ENCODE results near the gene SVBP.

SVBP gene

DNA sequence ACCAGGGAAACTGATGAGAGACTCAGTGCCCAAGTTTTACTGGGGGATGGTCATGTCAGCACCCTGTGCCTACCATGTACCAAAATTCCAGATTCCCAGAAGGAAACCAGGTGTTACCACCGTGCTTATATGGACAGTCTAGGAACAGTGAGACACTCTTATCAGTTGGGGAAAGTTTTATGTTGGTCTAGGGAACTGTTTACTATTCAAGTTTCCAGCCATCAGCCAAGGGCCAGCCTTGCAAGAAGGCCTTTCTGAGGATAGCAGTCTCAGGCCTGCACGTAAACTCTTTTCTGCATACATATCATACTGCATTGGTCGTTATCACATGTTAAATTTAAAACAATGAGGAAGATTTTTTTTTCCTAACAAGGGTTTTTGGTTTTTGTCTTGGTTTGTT, 19.8 kb downstream of the SVBP start:
- POLR2A ChIA-PET, result interaction anchor here (1.0 kb wide), 1 partner anchor 49 kb away, joined by 4 read pairs; the partner anchor contains the start of gene ZNF691
- Histone ChIP-seq H3K9me3 (ENCODE audit: control insufficient read depth, insufficient read depth, low read depth, low read length) (no peaks in the 10 kb centered on the region), H3K27ac (ENCODE audit: extremely low read depth, low read depth, low read length) (no peak overlapping the region), H3K36me3 (ENCODE audit: control insufficient read depth in 2 of 2, insufficient read depth in 1 of 2, low read length in 2 of 2) (no peaks in the 10 kb centered on the region), H3K4me1 (ENCODE audit: control insufficient read depth, insufficient read depth, low read length) (no peaks in the 10 kb centered on the region), H3K4me3 (ENCODE audit: low read depth, low read length) (no peak overlapping the region)
- TF ChIP-seq OVOL3 (tag by site-specific recombination; IDR thresholded peaks at IDR 0.05) (no peak), ZEB2 (tag by site-specific recombination; IDR thresholded peaks at IDR 0.05) (no peak), PBX3 (CRISPR knock-in tag; IDR thresholded peaks at IDR 0.05) (no peak), ZNF610 (tag by site-specific recombination; IDR thresholded peaks at IDR 0.05; ENCODE audit: borderline replicate concordance) (no peak), ZNF184 (tag by site-specific recombination; IDR thresholded peaks at IDR 0.05) (no peak), ZNF830 (tag by site-specific recombination; IDR thresholded peaks at IDR 0.05; ENCODE audit: low read depth) (no peak), ZNF629 (tag by site-specific recombination; IDR thresholded peaks at IDR 0.05) (no peak), ZNF175 (tag by site-specific recombination; IDR thresholded peaks at IDR 0.05) (no peak), ZNF146 (tag by site-specific recombination; IDR thresholded peaks at IDR 0.05) (no peak), ZNF624 (tag by site-specific recombination; IDR thresholded peaks at IDR 0.05) (no peak), ZNF580 (tag by site-specific recombination; IDR thresholded peaks at IDR 0.05) (no peak)
- TF ChIP-seq, protein P1, sequence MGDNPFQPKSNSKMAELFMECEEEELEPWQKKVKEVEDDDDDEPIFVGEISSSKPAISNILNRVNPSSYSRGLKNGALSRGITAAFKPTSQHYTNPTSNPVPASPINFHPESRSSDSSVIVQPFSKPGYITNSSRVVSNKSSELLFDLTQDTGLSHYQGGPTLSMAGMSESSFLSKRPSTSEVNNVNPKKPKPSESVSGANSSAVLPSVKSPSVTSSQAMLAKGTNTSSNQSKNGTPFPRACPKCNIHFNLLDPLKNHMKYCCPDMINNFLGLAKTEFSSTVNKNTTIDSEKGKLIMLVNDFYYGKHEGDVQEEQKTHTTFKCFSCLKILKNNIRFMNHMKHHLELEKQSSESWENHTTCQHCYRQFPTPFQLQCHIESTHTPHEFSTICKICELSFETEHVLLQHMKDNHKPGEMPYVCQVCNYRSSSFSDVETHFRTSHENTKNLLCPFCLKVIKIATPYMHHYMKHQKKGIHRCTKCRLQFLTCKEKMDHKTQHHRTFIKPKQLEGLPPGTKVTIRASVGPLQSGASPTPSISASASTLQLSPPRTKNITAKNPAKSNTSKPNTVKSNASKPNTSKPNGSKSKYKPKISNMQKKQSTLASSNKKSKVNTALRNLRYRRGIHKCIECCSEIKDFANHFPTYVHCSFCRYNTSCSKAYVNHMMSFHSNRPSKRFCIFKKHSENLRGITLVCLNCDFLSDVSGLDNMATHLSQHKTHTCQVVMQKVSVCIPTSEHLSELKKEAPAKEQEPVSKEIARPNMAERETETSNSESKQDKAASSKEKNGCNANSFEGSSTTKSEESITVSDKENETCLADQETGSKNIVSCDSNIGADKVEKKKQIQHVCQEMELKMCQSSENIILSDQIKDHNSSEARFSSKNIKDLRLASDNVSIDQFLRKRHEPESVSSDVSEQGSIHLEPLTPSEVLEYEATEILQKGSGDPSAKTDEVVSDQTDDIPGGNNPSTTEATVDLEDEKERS (tag by site-specific recombination; IDR thresholded peaks at IDR 0.05), result no peak
- CTCF ChIA-PET, result no interaction called here

DNA sequence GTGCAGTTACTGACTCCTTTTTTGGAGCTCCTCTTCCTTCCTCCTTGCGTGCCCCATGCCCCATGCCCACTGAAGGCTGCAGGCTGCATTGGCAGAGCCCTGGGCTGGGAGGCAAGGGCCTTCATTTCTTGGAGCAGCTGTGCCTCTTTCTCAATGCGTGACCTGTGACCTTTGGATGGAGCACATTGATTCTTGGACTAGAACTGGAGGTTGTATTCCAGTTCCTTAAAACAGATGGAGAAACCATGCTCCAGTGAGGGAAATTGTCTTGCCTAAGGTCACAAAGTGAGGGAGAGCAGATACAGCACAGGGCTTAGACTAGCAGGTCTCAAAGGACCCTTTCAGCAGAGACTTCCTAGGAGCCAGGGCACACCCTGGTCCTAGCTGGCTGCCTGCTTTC, 23.4 kb downstream of the SVBP start:
- H3K4me3 ChIP-seq (ENCODE audit: low read depth, low read length), result no peak overlapping the region
- no peaks in the 10 kb centered on the region for H3K4me1 ChIP-seq (ENCODE audit: control insufficient read depth, insufficient read depth, low read length)
- no peaks in the 10 kb centered on the region for H3K36me3 ChIP-seq (ENCODE audit: control insufficient read depth in 2 of 2, insufficient read depth in 1 of 2, low read length in 2 of 2)
- no peaks in the 10 kb centered on the region for H3K9me3 ChIP-seq (ENCODE audit: control insufficient read depth, insufficient read depth, low read depth, low read length)
- ChIA-PET CTCF (interaction anchor here (0.6 to 1.6 kb wide), 6 partner anchors 16 to 620 kb away, joined by 3 to 6 read pairs (median 3); no protein-coding TSS in a partner anchor), POLR2A (interaction anchor here (2.5 kb wide), 1 partner anchor 53 kb away, joined by 7 read pairs; the partner anchor contains the start of gene ZNF691)
- no peak for TF ChIP-seq ZNF423 (tag by site-specific recombination; IDR thresholded peaks at IDR 0.05)
- no peak for TF ChIP-seq MYNN (tag by site-specific recombination; IDR thresholded peaks at IDR 0.05; ENCODE audit: borderline replicate concordance)
- no peak for TF ChIP-seq ZNF623 (tag by site-specific recombination; IDR thresholded peaks at IDR 0.05)
- no peak for TF ChIP-seq ZNF510 (tag by site-specific recombination; IDR thresholded peaks at IDR 0.05; ENCODE audit: insufficient replicate concordance)
- TF ChIP-seq MZF1 (tag by site-specific recombination; IDR thresholded peaks at IDR 0.05; ENCODE audit: borderline replicate concordance), result no peak
- TF ChIP-seq ZNF341 (tag by site-specific recombination; IDR thresholded peaks at IDR 0.05; ENCODE audit: low read depth), result no peak
- no peak for TF ChIP-seq ZNF571 (tag by site-specific recombination; IDR thresholded peaks at IDR 0.05)
- TF ChIP-seq BCL6B (tag by site-specific recombination; IDR thresholded peaks at IDR 0.05), result no peak
- no peak for TF ChIP-seq ZFP69B (tag by site-specific recombination; IDR thresholded peaks at IDR 0.05)
- no peak for TF ChIP-seq ZNF354C (tag by site-specific recombination; IDR thresholded peaks at IDR 0.05; ENCODE audit: borderline replicate concordance, low read depth)
- no peak for TF ChIP-seq ZBTB49 (tag by site-specific recombination; IDR thresholded peaks at IDR 0.05; ENCODE audit: low read depth)
- TF ChIP-seq ZNF776 (tag by site-specific recombination; IDR thresholded peaks at IDR 0.05; ENCODE audit: borderline replicate concordance), result no peak
- TF ChIP-seq GLIS2 (tag by site-specific recombination; IDR thresholded peaks at IDR 0.05), result no peak
- no peak for TF ChIP-seq ZNF138 (tag by site-specific recombination; IDR thresholded peaks at IDR 0.05; ENCODE audit: borderline replicate concordance)
- no peak for TF ChIP-seq SCRT2 (tag by site-specific recombination; IDR thresholded peaks at IDR 0.05)
- no peak for TF ChIP-seq ZNF426 (tag by site-specific recombination; IDR thresholded peaks at IDR 0.05)
- TF ChIP-seq ZIC2 (tag by site-specific recombination; IDR thresholded peaks at IDR 0.05), result no peak
- no peak overlapping the region for H3K27ac ChIP-seq (ENCODE audit: extremely low read depth, low read depth, low read length)
